Gastroesophageal sphincter (tissue), 4 donors: ENCODE measurements around the gene FOXD2. TPM values are rescaled to one million over a fixed set of nuclear protein-coding genes. Genes with fewer than 3 reads are reported as not detected.
A peak's percentile ranks its signal among the peaks of the same experiment; 100 is the strongest.

ENCODE experiments used
- ATAC-seq: fragments of 150-250 bp; one replicate; pipeline ENCODE4 v1.9.1; 2016; ENCODE audit warnings: mild to moderate bottlenecking, moderate library complexity
- H3K27ac ChIP-seq, 4 donors: fragments of 200-600 bp; sonication (generic) in 3 of 4; 1 replicate in 3 of 4; 2 replicates in 1 of 4; pipeline ENCODE4 v1.5.1; 2016 to 2019
- H3K27me3 ChIP-seq: fragments of 200-600 bp; sonication (generic); one replicate; pipeline ENCODE4 v1.5.1; 2019
- H3K36me3 ChIP-seq, 2 donors: fragments of 200-600 bp; sonication (generic); one replicate each; pipeline ENCODE4 v1.5.1; 2019; ENCODE audit warnings: control low read depth in 1 of 2
- H3K4me1 ChIP-seq, 3 donors: fragments of 200-600 bp; sonication (generic); 1 replicate in 2 of 3; 2 replicates in 1 of 3; pipeline ENCODE4 v1.5.1; 2016 to 2019; ENCODE audit warnings: control low read depth in 2 of 3
- H3K4me3 ChIP-seq, 2 donors: fragments of 200-600 bp; sonication (generic); one replicate each; pipeline ENCODE4 v1.5.1; 2019; ENCODE audit warnings: mild to moderate bottlenecking in 1 of 2, moderate library complexity in 1 of 2
- H3K9me3 ChIP-seq, 3 donors: fragments of 200-600 bp; sonication (generic); one replicate each; pipeline ENCODE4 v1.5.1; 2017 to 2019; ENCODE audit warnings: control low read depth in 2 of 3
- EP300 ChIP-seq: sonication (generic); formaldehyde crosslinking; IDR thresholded peaks from one replicate; pipeline ENCODE4 v1.6.1; 2017; ENCODE audit warnings: antibody characterized with exemption, mild to moderate bottlenecking
- POLR2A ChIP-seq, 2 donors: fragments of 450-650 bp; IDR thresholded peaks; one replicate each; pipeline ENCODE4 v1.6.1; 2017; ENCODE audit warnings: antibody characterized with exemption in 2 of 2, mild to moderate bottlenecking in 2 of 2, moderate library complexity in 1 of 2
- POLR2AphosphoS5 ChIP-seq: sonication (generic); formaldehyde crosslinking; IDR thresholded peaks from one replicate; pipeline ENCODE4 v1.6.1; 2017; ENCODE audit warnings: antibody characterized with exemption
- WGBS, 2 donors: methylation state at CpG; one replicate each; pipeline ENCODE4 v1.1.5; 2018; ENCODE audit warnings: low coverage in 1 of 2; 5-methylcytosine and 5-hydroxymethylcytosine counted together
- total RNA-seq, 4 donors: library from RNA; depleted of rRNA; stranded (reverse); fragments of >200 nt; gene quantifications; one replicate each; pipeline ENCODE4 v1.1.0, GENCODE V29; 2016
- TF ChIP-seq, protein P1 (sequence below), 4 experiments: fragments of 200-600 bp in 2 of 4; fragments of 450-650 bp in 2 of 4; sonication (generic) in 1 of 4; IDR thresholded peaks; one replicate each; pipeline ENCODE4 v1.5.1; 2017 to 2019; ENCODE audit warnings: antibody characterized with exemption in 4 of 4, mild to moderate bottlenecking in 2 of 4, moderate library complexity in 2 of 4

Gene FOXD2
- total RNA-seq, 4 donors from 2014 or later, result 0.04 to 0.81 (median 0.57) TPM

DNA sequence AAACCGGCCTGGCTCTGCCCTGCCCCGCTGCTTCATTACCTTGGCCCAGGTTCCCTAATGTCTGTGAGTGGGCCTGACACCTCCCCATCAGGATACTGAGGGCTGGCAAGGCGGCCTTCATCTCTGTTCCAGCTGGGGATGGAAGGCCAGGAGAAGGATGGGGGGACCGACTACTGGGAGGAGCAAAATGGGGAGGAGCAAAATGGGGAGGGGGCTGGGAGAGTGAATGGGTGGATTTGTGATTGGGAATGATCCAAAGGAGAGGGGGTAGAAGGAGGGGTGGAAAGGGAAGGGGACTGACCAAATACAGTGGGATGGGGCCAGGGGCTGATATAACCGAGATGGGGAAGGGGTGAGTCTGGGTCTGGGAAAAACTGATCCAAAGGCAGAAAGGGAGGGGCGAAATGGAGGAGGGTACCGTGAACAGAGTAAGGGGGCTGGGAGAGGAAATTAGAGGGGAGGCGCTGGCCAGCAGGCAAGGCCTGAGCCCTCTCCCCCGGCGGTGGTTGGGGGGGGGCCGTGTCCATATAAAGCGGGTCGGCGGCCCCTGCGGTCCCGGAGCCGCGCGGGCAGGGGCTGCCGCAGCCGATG, 22.0 kb upstream of the FOXD2 start, which contains the start of gene FOXE3:
Gene FOXE3, plus strand, starts transcription at position 558 of the 591 bp plus-strand sequence. Its CDS starts 31 bp downstream, at position 589.
- 19 to 30% methylated on average over 6 to 13 of the region's 21 CpGs for WGBS, 2 donors
- ATAC-seq, result no peak
- TF ChIP-seq POLR2AphosphoS5 (no peak), EP300 (no peak), POLR2A (IDR thresholded peaks at IDR 0.05) (no peak)
- TF ChIP-seq, protein P1, sequence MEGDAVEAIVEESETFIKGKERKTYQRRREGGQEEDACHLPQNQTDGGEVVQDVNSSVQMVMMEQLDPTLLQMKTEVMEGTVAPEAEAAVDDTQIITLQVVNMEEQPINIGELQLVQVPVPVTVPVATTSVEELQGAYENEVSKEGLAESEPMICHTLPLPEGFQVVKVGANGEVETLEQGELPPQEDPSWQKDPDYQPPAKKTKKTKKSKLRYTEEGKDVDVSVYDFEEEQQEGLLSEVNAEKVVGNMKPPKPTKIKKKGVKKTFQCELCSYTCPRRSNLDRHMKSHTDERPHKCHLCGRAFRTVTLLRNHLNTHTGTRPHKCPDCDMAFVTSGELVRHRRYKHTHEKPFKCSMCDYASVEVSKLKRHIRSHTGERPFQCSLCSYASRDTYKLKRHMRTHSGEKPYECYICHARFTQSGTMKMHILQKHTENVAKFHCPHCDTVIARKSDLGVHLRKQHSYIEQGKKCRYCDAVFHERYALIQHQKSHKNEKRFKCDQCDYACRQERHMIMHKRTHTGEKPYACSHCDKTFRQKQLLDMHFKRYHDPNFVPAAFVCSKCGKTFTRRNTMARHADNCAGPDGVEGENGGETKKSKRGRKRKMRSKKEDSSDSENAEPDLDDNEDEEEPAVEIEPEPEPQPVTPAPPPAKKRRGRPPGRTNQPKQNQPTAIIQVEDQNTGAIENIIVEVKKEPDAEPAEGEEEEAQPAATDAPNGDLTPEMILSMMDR (IDR thresholded peaks at IDR 0.05), result no peak
- Histone ChIP-seq H3K27me3 (peaks cover 83% of the 10 kb centered on the region), H3K4me1 (peaks cover 0 to 13% (median 0%) of the 10 kb centered on the region in 3 donors), H3K9me3 (no peaks in the 10 kb centered on the region), H3K36me3 (no peaks in the 10 kb centered on the region), H3K4me3 (peak within 1 kb of the TSS in 1 of 2 donors; percentile 32), H3K27ac (no peak within 1 kb of the TSS)

DNA sequence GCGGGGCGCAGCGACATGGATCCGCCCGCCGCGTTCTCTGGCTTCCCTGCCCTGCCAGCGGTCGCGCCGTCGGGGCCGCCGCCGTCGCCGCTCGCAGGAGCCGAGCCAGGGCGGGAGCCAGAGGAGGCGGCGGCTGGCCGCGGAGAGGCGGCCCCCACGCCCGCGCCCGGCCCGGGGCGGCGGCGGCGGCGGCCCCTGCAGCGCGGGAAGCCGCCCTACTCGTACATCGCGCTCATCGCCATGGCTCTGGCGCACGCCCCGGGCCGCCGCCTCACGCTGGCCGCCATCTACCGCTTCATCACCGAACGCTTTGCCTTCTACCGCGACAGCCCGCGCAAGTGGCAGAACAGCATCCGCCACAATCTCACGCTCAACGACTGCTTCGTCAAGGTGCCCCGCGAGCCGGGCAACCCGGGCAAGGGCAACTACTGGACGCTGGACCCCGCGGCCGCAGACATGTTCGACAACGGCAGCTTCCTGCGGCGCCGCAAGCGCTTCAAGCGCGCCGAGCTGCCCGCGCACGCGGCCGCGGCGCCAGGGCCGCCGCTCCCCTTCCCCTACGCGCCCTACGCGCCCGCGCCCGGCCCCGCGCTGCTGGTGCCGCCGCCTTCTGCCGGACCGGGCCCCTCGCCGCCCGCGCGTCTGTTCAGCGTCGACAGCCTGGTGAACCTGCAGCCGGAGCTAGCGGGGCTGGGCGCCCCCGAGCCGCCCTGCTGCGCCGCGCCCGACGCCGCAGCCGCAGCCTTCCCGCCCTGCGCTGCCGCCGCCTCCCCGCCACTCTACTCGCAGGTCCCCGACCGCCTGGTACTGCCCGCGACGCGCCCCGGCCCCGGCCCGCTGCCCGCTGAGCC, 21.3 kb upstream of the FOXD2 start:
- Histone ChIP-seq H3K9me3 (no peaks in the 10 kb centered on the region), H3K27ac (no peak overlapping the region), H3K36me3 (no peaks in the 10 kb centered on the region), H3K4me1 (peaks cover 0 to 13% (median 0%) of the 10 kb centered on the region in 3 donors), H3K4me3 (peak overlapping the region in 1 of 2 donors; percentile 32), H3K27me3 (peaks cover 84% of the 10 kb centered on the region)
- WGBS, 2 donors, result no CpG with 5 or more reads among the region's 134 CpGs
- no peak for ATAC-seq
- TF ChIP-seq POLR2A (IDR thresholded peaks at IDR 0.05) (no peak), EP300 (no peak), POLR2AphosphoS5 (no peak)
- TF ChIP-seq, protein P1 (IDR thresholded peaks at IDR 0.05), result no peak

DNA sequence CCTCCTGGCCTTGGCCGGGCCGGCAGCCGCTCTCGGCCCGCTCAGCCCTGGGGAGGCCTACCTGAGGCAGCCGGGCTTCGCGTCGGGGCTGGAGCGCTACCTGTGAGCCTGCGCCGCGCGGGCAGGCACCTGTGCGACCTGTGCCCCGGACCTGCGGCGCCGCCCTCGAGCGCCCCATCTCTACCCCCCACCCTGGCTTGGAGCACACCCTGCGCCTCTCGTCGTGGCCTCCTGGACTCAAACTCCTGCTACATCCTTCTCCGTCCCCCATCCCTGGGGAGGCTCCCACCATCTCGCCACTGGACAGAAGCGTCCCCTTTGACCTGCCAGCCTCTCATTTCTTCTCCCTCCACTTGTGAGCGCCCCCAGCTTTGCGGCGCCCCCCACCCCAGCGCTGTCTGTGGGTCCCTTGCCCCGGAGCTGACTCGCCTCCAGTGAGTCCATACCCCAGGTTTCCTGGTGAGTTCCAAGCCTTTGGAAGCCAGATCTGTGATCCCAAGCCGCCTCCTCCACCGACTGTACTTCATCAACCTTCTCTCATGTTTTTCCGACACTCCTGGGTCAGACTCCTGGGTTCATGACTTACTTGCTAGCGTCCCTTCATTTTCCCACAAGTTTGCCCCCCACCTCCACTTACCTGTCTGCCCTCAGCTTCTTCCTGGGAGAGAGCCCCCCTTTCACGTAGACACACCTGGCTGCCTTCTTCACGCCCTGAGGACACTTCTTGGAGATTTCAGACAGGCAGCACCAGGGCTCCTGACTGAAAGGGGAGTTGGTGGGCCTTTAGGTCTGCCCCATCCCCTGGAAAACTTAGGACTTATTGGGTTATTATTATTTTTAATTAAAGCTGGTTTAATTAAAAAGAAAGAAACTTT, 20.4 kb upstream of the FOXD2 start:
- H3K27ac ChIP-seq, result no peak overlapping the region
- TF ChIP-seq, protein P1 (IDR thresholded peaks at IDR 0.05), result no peak
- TF ChIP-seq POLR2AphosphoS5, result no peak
- TF ChIP-seq POLR2A (IDR thresholded peaks at IDR 0.05), result no peak
- TF ChIP-seq EP300, result no peak
- H3K4me1 ChIP-seq, result peaks cover 0 to 13% (median 0%) of the 10 kb centered on the region in 3 donors
- peak overlapping the region in 1 of 2 donors; percentile 32 for H3K4me3 ChIP-seq
- 31 to 89% methylated on average over 8 to 9 of the region's 39 CpGs for WGBS, 2 donors
- H3K27me3 ChIP-seq, result peaks cover 80% of the 10 kb centered on the region
- H3K9me3 ChIP-seq, result no peaks in the 10 kb centered on the region
- no peaks in the 10 kb centered on the region for H3K36me3 ChIP-seq
- no peak for ATAC-seq

DNA sequence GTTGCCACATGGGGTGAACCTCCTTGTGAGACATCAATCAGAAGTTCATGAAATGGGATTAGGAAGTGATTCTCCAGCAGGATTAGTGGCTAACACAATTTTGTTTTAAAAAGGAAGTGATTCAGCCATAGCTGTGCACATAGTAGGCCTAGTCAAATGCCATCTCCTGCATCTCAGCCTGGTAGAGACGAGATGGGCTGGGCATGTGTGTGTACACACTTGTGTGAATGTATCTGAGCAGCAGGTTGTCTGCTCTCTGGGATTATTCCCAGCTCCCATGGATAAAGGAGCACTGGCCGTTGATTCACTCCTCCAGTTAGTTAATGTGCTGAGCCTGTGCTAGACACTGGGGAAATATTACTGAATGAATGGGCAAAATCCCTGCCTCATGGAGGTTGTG, 19.7 kb upstream of the FOXD2 start:
- Histone ChIP-seq H3K36me3 (no peaks in the 10 kb centered on the region), H3K4me3 (no peak overlapping the region), H3K9me3 (no peaks in the 10 kb centered on the region), H3K4me1 (peaks cover 0 to 13% (median 0%) of the 10 kb centered on the region in 3 donors), H3K27ac (no peak overlapping the region), H3K27me3 (peaks cover 80% of the 10 kb centered on the region)
- TF ChIP-seq EP300 (no peak), POLR2AphosphoS5 (no peak), POLR2A (IDR thresholded peaks at IDR 0.05) (no peak)
- TF ChIP-seq, protein P1 (IDR thresholded peaks at IDR 0.05), result no peak
- no peak for ATAC-seq
- 85% methylated on average over 2 of the region's 2 CpGs; no CpG with 5 or more reads in 1 of the 2 donors for WGBS, 2 donors
